ENCODE results near the gene SP140. TPM values are rescaled to one million over a fixed set of nuclear protein-coding genes. Genes with fewer than 3 reads are reported as not detected.

SP140 gene
- total and polyA plus RNA-seq, 10 of the 15 experiments (the other 5 are each of a cell fraction or from before 2014, with no cell fraction given): 61.7 to 164 (median 90.7) TPM

- TF ChIP-seq CBX3 (IDR thresholded peaks at IDR 0.05; ENCODE audit: borderline replicate concordance, low read depth): no peak
- TF ChIP-seq RELB (IDR thresholded peaks at IDR 0.05; ENCODE audit: low read depth): peak; percentile 37; the same call in 1 of the 2 replicates
- TF ChIP-seq ZBTB33 (IDR thresholded peaks at IDR 0.05): no peak
- TF ChIP-seq NR2C1 (IDR thresholded peaks at IDR 0.05): no peak
- peak; percentile 96 for TF ChIP-seq ATF7 (IDR thresholded peaks at IDR 0.05; ENCODE audit: low read depth)
- no peak for TF ChIP-seq TCF7 (IDR thresholded peaks at IDR 0.05; ENCODE audit: borderline replicate concordance)
- peak; percentile 59; the same call in 1 of the 2 replicates for TF ChIP-seq JUNB (IDR thresholded peaks at IDR 0.05)
- TF ChIP-seq RAD51 (IDR thresholded peaks at IDR 0.05): peak; percentile 14; the same call in 1 of the 2 replicates
- TF ChIP-seq ETV6 (conservative IDR thresholded peaks at IDR 0.05 in 1 of 2, IDR thresholded peaks at IDR 0.05 in 1 of 2; ENCODE audit: borderline replicate concordance in 1 of 2, low read depth in 1 of 2): peak in 1 of 2 experiments; percentile 30; a peak in 1 of 4 replicates
- no peak for TF ChIP-seq MYC (IDR thresholded peaks at IDR 0.05; ENCODE audit: insufficient read depth, insufficient read length, insufficient replicate concordance, low read length, severe bottlenecking)
- no peak for TF ChIP-seq SIN3A (IDR thresholded peaks at IDR 0.05; ENCODE audit: low read depth, low read length)
Observed at GRCh38 chr2:230256733-230257332, 31.3 kb downstream of the SP140 start (continued).

Data from GM12878 (cell line).